NCI-H2196 treated with DMSO at 0.1 percent for 48 hours (cell line): ENCODE data around the gene HMG20B.
"Not testable (repeated sequence)": the region's sequence is repeated elsewhere in the genome, so short reads cannot be mapped to it uniquely, and the experiment has no call there.

Source experiments
- DNase-seq: peaks from one replicate; lab custom pipeline; 2025; ENCODE audit not compliant: unreplicated experiment; lab: John Stamatoyannopoulos, UW

The HMG20B gene

DNA sequence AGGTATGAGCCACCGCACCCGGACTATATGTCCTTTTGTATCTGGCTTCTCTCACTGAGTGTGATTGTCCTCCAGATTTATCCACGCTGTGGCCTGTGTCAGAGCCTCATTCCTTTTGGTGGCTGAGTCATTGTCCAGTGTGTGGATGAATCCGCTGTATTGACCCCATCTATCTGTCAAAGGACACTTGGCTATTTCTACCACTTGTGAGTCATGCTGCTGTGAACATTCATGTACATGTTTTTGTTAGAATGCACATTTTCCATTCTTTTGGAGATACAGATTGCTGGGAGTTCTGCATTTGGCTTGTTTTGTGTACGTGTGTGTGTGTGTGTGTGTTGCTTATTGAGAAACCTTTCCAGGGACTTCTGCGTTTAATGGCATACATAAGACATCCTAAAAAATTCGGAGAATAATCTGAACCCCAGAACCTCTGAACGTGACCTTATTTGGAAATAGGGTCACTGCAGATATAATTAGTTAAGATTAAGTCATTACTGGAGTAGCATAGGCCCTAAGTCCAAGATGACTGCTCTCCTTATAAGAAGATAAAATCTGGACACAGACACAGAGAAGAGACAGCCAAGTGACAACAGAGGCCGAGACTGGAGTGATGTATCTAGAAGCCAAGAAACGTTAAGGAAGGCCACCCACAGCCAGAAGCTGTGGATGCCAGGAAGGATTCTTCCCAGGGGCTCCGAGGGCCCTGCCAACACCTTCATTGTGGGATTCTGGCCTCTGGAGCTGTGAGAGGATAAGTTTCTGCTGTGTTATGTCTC, 7.6 kb downstream of the HMG20B start:
- no peak for DNase-seq

DNA sequence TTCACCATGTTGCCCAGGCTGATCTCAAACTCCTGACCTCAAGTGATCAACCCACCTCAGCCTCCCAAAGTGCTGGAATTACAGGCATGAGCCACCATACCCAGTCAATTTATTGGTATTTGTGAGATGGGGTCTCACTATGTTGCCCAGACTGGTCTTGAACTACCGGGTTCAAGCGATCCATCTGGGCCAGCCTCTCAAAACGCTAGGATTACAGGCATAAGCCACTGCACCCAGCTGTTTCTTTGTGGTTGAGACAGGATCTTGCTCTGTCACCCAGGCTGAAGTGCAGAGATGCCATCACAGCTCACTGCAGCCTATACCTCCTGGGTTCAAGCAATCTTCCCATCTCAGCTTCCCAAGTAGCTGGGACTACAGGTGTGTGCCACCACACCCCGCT, 9.0 kb downstream of the HMG20B start:
- not testable (repeated sequence) for DNase-seq

DNA sequence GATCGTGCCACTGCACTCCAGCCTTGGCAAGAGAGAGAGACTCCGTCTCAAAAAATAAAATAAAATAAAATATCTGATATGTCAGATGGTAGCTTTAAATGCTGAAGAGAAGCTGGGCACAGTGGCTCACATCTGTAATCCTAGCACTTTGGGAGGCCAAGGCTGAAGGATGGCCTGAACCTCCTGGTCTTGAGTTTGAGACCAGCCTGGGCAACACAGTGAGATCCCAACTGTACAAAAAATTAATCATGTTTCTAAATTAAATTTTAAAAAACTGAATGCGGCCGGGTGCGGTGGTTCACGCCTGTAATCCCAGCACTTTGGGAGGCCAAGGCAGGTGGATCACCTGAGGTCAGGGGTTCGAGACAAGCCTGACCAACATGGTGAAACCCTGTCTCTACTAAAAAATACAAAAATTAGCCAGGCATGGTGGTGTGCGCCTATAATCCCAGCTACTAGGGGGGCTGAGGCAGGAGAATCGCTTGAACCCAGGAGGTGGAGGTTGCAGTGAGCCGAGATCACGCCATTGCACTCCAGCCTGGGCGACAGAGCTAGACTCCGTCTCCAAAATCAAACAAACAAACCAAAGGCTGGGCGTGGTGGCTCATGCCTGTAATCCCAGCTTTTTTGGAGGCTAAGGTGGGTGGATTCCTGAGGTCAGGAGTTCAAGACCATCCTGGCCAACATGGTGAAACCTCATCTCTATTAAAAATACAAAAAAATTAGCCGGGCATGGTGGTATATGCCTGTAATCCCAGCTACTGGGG, 11.5 kb downstream of the HMG20B start:
- not testable (repeated sequence) for DNase-seq

DNA sequence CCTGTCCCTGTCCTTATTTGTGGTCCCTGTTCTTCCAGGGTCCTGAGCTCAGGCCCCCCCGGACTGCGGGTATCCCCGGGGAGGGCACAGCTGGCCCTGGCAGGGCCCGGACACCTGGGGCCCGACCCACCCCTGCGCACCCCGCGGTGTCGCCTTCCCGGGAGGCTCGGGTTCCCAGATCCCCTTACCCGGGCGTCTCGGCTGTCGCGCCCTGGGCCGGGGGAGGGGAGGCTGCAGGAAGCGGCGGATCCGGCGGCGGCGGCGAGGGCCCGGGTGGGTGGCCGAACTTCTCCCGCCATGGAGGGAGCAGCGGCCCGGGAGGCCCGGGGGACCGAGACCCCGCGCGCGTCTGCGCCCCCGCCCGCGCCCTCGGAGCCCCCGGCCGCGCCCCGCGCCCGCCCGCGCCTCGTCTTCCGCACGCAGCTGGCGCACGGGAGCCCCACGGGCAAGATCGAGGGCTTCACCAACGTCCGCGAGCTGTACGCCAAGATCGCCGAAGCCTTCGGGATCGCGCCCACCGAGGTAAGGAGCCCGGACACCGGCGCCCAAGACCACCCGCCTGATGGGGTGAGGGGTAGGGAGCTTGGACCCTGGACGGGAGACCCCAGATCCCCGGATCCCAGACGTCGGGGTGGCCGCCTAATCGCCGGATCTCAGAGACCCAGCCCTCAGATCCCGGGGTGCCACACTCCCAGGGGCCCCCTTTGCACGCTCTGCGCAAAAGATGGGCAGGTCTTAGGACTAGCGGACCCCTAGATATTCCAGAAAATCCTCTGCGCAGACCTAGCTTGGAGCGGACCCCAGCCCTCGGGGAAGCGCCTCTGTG, 12.8 kb downstream of the HMG20B start, which contains the start of gene GIPC3:
Gene GIPC3 (plus strand): TSS at position 178 of the 826 bp plus-strand sequence. CDS start 120 bp downstream, at position 298.
- no peak for DNase-seq

DNA sequence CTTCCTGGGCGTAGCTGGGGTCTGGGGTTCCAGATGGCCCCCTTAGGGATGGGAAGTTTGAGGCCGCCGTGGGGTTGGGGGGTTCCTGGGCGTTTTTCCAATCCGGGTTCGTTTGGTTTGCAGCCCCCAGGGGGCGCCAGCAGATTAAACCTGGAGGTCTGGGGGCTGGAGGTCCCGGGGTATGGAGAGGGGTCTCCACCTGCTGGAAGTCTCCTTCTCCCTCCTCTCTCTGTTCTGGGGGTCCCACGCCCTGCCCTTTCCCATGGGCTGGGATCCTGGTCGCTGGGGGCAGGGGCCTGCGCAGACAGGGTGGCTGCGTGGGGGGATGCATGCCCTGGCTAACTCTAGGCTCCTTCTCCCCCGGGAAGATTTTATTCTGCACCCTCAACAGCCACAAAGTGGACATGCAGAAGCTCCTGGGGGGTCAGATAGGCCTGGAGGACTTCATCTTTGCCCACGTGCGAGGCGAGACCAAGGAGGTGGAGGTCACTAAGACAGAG, 13.4 kb downstream of the HMG20B start:
- DNase-seq: no peak

DNA sequence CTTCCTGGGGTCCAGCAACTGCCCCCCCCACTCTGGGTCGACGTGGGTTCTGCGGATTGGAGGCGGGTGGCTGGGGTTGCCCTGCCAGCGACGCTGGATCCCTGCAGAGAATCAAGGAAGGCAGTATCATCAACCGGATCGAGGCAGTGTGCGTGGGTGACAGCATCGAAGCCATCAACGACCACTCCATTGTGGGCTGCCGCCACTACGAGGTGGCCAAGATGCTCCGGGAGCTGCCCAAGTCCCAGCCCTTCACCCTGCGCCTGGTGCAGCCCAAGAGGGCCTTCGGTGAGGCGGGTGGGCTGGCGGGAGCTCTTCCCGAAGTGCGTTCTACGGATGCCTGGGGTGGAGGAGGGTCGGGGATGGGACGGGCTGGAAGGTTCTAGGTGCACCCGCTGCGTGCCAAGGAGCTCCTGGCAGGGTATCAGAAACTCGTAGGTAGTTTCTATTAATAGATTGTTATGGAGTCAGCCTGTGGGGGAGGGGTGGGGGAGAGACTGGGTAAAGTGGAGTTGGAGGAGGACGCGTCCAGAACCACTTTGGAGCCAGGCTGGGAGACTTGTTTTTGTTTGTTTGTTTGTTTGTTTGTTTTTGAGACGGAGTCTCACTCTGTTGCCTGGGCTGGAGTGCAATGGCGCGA, 14.1 kb downstream of the HMG20B start:
- DNase-seq: no peak

DNA sequence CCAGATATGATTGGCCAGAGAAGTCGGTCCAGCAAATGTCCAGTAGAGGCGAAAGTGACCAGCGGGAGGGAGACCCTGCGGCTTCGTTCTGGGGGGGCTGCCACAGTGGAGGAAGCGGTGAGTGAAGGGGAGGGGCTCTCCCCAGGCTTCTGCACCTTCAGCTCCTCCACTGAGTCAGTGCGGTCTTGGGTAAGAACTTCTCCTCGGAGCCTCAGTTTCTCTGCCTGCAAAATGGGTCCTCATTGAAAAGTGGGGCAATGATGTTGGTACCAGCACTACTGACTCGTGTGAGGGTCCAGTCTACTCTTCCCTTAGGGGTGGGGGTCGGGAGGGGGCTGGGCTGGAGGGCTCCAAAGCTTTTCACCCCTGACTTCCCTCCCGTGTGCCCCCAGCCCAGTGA, 16.7 kb downstream of the HMG20B start:
- no peak for DNase-seq

DNA sequence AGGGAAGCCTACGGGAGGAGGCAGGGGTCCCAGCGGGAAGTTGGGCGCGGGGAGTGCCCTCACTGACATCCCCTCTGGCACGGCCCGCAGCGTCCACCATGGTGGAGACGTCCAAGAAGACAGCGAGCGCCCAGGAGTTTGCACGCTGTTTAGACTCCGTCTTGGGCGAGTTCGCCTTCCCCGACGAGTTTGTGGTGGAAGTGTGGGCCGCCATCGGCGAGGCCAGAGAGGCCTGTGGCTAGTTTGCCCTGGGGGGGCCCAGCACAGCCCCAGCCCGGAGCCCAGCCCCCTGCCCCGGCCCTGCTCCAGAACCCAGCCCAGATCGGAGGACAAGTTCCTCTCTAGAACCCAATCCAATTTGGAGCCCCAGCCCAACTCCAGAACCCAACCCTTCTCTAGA, 17.2 kb downstream of the HMG20B start:
- no peak for DNase-seq

DNA sequence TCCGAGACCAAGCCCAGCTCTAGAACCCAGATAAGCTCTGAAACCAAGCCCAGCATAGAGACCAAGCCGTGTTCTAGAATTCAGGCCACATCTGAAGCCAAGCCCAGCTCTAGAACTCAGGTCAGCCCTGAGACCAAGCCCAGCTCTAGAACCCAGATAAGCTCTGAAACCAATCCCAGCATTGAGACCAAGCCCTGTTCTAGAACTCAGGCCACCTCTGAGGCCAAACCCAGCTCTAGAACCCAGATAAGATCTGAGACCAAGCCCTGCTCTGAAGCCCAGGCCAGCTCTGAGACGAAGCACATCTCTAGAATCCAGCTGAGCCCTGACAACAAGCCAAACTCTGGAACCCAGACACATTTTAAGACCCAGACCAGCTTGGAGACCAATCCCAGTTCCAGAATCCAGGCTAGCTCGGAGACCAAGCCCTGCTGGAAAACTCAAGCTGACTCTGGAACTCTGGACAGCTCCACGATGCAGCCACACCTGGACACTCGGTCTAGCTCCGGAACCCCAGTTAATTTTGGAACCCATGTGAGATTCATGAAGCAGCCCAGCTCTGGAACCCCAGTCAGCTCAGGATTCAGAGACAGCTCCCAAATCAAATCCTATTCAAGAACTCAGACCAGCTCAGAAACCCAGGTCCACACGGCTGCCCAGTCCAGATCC, 18.4 kb downstream of the HMG20B start:
- no peak for DNase-seq

DNA sequence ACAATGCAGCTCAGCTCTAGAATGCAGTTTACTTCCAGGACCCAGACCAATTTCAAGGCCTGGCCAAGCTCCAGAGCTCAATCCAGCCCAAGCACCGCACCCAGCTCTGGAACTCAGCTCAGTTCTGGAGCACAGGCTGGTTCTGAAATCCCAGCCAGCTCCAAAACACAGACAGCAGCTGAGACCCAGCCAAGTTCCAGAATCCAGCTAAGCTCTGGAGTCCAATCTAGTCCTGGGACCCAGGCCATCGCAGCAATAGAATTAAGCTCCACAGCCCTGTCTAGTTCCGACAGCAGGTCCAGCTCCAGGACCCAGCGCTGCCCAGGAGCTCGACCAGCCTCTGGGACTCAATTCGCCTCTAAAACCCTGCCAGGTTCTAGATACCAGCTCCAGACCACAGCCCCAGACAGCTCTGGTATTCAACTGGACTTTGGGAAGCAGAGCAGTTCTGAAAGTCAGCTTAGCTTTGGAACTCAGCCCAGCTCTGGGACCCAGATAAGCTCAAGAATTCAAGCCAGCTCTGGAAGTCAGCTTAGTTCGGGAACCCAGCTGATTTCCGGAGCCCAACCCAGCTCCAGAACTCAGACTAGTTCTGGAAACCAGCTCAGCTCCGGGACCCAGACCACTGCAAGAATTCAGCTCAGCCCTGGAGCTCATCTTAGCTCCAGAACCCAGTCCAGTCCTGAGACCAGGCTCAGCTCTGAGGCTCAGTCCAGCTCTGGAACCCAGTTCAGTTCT, 19.3 kb downstream of the HMG20B start:
- no peak for DNase-seq

DNA sequence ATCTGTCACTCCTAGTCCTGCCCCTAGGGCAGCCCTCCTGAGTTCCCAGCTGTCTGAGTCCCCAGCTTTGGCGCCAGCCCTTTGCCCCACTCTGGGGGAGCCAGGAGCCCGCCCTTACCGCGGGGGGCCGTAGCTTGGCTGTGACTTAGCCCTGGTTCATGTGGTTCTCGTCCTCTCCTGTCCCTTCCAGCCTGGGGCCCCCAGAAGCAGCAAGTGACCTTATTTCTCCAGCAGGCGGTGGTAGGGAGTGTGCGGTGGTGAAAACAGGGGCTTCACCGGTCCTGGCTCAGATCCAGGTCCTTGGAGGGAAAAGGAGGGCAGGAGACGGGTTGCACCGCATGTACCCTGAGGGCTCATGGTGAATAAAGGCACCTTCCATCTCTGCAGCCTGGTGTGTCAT, 20.4 kb downstream of the HMG20B start:
- DNase-seq: no peak

DNA sequence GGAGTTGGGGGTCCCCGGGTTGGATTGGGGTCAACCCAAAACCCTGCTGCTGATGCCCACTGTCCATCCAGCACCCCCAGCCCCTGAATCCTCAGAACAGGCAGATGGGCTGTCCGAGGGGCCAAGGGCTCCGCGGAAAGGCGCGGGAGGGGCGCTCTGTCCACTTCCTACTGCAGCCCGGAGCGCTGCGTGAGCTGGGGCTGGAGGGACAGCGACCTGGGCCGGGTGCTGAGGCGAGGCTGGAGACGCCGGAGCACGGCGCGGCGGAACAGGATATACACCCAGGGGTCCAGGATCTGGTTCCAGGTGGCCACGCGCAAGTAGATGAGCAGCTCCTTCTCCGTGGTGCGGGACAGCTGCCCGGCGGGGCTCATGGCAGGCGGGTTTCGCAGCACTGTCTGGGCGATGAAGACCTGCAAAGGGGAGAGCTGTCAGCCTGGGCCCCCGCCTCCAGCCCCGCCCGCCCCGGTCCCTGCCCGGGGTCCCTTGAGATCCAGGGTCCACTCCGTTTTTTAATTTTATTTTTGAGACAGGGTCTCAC, 22.8 kb downstream of the HMG20B start:
- no peak for DNase-seq

DNA sequence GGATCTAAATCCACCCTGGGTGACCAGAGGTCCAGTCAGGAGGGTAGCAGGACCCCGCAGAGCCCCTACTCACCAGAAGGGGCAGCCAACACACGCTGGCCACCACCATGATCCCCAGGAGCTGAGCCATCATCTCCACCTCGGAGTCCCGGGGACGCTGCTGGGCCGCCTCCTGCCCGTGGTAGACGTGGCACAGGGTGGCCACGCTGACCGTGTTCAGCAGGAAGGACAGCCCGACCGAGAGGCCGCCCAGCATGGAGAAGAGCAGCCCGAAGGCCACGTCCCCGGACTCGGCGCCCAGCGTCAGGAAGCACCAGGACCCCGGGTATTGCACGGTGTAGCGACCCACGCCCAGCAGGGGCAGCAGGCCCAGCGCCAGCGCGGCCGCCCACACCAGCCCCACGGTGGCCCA, 27.0 kb downstream of the HMG20B start:
- DNase-seq: no peak

DNA sequence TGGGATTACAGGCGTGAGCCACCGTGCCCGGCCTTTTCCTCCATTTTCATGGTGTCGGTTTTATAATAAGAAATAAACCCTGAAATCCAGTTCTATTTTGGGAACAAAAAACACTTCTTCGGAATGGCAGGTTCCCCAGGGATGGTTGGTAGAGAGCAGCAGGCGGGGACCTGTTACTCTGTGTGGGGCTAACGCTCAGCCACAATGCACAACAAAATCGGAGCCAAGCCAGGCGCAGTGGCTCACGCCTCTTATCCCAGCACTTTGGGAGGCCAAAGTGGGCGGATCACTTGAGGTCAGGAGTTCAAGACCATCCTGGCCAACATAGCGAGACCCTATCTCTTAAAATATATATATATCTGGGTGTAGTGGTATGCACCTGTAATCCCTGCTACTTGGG, 28.3 kb downstream of the HMG20B start:
- DNase-seq: no peak

DNA sequence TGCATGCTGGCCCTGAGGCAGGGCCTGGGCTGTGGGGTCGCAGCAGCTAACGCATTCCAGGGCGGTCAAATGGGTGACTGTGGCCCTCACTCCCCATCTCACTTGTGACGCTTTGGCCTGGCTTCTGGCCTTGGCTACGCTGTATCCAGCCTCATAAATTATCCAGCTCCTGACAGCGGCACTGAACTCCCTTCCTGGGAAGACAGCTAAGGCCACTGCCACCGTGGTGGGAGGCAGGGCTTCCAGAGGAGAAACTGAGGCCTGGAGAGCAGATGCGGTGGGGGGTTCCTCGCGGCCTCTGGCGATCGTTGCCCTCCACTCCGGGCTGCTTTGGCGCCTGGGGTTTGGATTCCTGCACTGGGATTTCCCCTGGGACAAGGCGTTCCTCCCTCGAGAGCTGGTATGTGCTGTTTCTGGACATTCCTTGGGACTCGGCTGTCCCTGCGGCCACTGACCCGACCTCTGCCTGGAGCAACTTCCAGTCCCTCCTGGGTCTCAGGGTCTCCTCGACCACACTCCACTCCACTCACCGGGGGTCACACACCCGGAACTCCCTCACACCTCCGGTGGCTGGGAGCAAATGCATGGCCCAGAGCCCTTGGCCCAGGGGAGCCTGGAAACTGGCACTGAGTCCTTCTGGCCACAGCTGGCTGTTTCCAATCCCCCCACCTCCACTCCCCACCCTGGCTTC, 30.5 kb downstream of the HMG20B start:
- DNase-seq: no peak

DNA sequence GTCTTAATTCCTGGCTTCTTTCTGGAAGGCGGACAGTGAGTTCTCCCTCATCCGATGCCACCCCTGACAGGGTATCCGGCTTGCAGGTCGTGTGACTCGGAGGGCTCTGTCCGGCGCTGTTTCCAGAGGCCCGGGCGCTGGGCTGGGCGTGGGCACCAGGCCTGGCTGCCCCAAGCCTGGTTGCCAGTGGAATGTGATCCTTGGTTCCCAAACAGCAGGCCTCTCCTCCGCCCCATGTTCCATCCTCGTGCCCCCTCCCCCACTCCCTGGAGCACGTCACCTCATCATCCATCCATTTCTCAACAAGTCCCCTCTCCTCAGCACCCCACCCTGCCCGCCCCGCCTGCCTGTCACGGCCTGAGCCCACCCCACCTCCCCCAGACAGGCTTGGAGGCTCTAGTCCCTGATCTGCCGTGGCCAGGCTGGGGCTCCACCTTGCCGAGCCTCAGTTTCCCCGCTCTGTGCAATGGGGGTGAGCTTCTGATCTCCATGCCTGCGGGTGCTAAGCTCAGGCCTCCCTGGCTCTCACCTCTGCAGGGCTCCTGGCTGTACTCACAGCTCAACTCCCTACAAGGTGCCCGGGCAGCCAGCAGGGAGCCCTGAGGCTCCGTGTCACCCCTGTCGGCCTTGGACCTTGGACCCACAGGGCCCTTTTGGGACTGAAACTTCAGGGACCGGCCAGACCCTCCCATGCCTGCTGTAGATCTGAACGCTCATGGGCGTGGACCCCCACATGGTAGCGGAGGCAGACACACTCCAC, 31.7 kb downstream of the HMG20B start:
- DNase-seq: no peak

DNA sequence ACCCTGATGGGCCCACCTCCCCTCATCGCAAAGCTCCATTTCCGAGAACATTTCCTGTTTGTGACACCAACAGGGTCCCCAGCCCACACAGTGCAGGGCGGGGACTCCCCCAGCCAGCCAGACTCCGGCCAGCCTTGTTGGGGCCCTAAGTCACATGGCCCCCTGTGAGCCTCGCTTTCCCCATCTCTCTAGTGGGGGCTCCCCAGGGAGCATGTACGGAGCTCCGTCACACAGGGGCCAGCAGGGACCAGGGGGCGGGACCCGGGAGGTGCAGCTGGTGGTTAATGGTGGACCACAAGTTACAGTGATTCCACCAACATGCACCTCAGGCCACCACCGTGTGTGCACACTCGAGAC, 32.2 kb downstream of the HMG20B start:
- no peak for DNase-seq

DNA sequence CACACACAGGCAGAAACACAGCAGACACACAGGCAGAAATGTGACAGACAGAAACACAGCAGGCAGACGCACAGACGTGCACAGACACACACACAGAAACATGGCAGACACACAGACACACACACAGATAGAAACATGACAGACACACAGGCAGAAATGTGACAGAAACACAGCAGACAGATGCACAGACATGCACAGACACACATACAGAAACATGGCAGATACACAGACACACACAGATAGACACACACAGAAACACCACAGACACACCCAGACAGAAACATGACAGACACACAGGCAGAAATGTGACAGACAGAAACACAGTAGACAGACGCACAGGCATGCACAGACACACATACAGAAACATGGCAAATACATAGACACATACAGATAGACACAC, 32.6 kb downstream of the HMG20B start:
- no peak for DNase-seq
